Smooth muscle cell (in vitro differentiated cells): ENCODE results near the gene GTPBP2. TPM values are rescaled to one million over a fixed set of nuclear protein-coding genes. Genes with fewer than 3 reads are reported as not detected.
A peak's percentile ranks its signal among the peaks of the same experiment; 100 is the strongest.

Experiments
- DNase-seq: peaks from one replicate; lab custom pipeline; 2025; ENCODE audit not compliant: unreplicated experiment; lab: John Stamatoyannopoulos, UW
- H2AFZ ChIP-seq: fragments of 200-600 bp; sonication (generic); 2 replicates; pipeline ENCODE4 v1.6.0; 2016; ENCODE audit warnings: antibody characterized with exemption, low read depth, mild to moderate bottlenecking
- H3F3A ChIP-seq: fragments of 200-600 bp; sonication (generic); 2 replicates; pipeline ENCODE4 v1.6.0; 2017; ENCODE audit warnings: antibody characterized with exemption, low read depth
- H3K27ac ChIP-seq: fragments of 200-600 bp; sonication (generic); 2 replicates; pipeline ENCODE4 v1.5.1; 2016; ENCODE audit warnings: low read depth, mild to moderate bottlenecking
- H3K27me3 ChIP-seq: fragments of 200-600 bp; sonication (generic); 2 replicates; pipeline ENCODE4 v1.6.1; 2016; ENCODE audit warnings: low read depth, mild to moderate bottlenecking
- H3K36me3 ChIP-seq: fragments of 200-600 bp; sonication (generic); 2 replicates; pipeline ENCODE4 v1.5.1; 2016; ENCODE audit warnings: low read depth
- H3K4me1 ChIP-seq: fragments of 200-600 bp; sonication (generic); 2 replicates; pipeline ENCODE4 v1.5.1; 2016; ENCODE audit warnings: low read depth
- H3K4me2 ChIP-seq: fragments of 200-600 bp; sonication (generic); 2 replicates; pipeline ENCODE4 v1.6.0; 2016; ENCODE audit warnings: mild to moderate bottlenecking
- H3K4me3 ChIP-seq: fragments of 200-600 bp; sonication (generic); 2 replicates; pipeline ENCODE4 v1.5.1; 2016; ENCODE audit warnings: mild to moderate bottlenecking
- H3K79me2 ChIP-seq: fragments of 200-600 bp; sonication (generic); 2 replicates; pipeline ENCODE4 v1.6.0; 2016; ENCODE audit warnings: low read depth, mild to moderate bottlenecking
- H3K9ac ChIP-seq: fragments of 200-600 bp; sonication (generic); 2 replicates; pipeline ENCODE4 v1.6.0; 2016; ENCODE audit warnings: low read depth
- H3K9me3 ChIP-seq: fragments of 200-600 bp; sonication (generic); replicated peaks from 2 replicates; pipeline ENCODE4 v1.5.1; 2016; ENCODE audit warnings: low read depth
- H4K20me1 ChIP-seq: fragments of 200-600 bp; sonication (generic); 2 replicates; pipeline ENCODE4 v1.6.0; 2016; ENCODE audit warnings: low read depth
- WGBS: methylation state at CpG from one replicate; pipeline ENCODE4 v1.1.7; 2016; ENCODE audit warnings: low lambda C conversion rate; 5-methylcytosine and 5-hydroxymethylcytosine counted together
- polyA plus RNA-seq: library from polyadenylated mRNA; unstranded; fragments of >200 nt; fragmentation: Nextera tagmentation; extraction: Ambion mirVana; gene quantifications from 2 replicates; pipeline ENCODE4 v1.2.1, GENCODE V29; 2016
- total RNA-seq: library from RNA; depleted of rRNA; stranded (reverse); fragments of >200 nt; gene quantifications from 2 replicates; pipeline ENCODE4 v1.2.3, GENCODE V29; 2014
- TF ChIP-seq, protein P1 (sequence below): fragments of 200-600 bp; sonication (generic); IDR thresholded peaks from 2 replicates; pipeline ENCODE4 v1.5.1; 2017; ENCODE audit warnings: borderline replicate concordance, mild to moderate bottlenecking, antibody characterized with exemption; ENCODE audit not compliant: insufficient read depth, poor library complexity, severe bottlenecking

Gene GTPBP2, protein sequence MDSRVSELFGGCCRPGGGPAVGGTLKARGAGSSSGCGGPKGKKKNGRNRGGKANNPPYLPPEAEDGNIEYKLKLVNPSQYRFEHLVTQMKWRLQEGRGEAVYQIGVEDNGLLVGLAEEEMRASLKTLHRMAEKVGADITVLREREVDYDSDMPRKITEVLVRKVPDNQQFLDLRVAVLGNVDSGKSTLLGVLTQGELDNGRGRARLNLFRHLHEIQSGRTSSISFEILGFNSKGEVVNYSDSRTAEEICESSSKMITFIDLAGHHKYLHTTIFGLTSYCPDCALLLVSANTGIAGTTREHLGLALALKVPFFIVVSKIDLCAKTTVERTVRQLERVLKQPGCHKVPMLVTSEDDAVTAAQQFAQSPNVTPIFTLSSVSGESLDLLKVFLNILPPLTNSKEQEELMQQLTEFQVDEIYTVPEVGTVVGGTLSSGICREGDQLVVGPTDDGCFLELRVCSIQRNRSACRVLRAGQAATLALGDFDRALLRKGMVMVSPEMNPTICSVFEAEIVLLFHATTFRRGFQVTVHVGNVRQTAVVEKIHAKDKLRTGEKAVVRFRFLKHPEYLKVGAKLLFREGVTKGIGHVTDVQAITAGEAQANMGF
- total RNA-seq (53.7 and 56.0 TPM in 2 replicates), polyA plus RNA-seq (18.3 and 23.4 TPM in 2 replicates)

DNA sequence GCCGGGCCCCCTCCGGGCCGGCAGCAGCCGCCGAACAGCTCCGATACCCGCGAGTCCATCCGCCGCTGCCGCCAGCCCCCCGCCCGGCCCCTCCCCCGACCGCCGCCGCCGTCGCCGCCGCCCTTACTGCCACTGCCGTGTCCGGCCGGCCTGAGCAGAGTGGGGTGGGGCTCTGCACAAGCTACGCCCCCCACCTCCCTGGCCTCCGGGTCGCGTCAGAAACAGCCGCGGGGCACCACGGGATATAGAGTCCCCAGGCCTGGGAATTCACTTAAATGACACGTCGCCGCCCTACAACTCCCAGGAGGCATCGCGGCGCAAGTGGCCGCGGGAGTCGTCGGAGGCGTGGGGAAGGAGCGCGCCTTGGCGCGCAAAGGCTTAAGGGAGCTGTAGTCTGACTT, at the start of gene GTPBP2:
TSS of gene GTPBP2 (minus strand) at position 161 of the 401 bp plus-strand sequence. CDS start at position 59, 102 bp downstream.
- peaks cover 15% of the 10 kb centered on the region for H3F3A ChIP-seq
- under 1% methylated on average over 32 of the region's 46 CpGs for WGBS
- no peaks in the 10 kb centered on the region for H3K27me3 ChIP-seq
- TF ChIP-seq, protein P1, sequence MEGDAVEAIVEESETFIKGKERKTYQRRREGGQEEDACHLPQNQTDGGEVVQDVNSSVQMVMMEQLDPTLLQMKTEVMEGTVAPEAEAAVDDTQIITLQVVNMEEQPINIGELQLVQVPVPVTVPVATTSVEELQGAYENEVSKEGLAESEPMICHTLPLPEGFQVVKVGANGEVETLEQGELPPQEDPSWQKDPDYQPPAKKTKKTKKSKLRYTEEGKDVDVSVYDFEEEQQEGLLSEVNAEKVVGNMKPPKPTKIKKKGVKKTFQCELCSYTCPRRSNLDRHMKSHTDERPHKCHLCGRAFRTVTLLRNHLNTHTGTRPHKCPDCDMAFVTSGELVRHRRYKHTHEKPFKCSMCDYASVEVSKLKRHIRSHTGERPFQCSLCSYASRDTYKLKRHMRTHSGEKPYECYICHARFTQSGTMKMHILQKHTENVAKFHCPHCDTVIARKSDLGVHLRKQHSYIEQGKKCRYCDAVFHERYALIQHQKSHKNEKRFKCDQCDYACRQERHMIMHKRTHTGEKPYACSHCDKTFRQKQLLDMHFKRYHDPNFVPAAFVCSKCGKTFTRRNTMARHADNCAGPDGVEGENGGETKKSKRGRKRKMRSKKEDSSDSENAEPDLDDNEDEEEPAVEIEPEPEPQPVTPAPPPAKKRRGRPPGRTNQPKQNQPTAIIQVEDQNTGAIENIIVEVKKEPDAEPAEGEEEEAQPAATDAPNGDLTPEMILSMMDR = no peak
- peaks cover 27% of the 10 kb centered on the region for H3K79me2 ChIP-seq
- H3K4me2 ChIP-seq = peak within 1 kb of the TSS; percentile 90
- peak within 1 kb of the TSS; percentile 76 for H3K4me3 ChIP-seq
- H3K9ac ChIP-seq = peak within 1 kb of the TSS; percentile 94
- H4K20me1 ChIP-seq = no peaks in the 10 kb centered on the region
- peak within 1 kb of the TSS; percentile 61 for H2AFZ ChIP-seq
- H3K27ac ChIP-seq = peak within 1 kb of the TSS; percentile 95
- no peaks in the 10 kb centered on the region for H3K9me3 ChIP-seq
- H3K36me3 ChIP-seq = no peaks in the 10 kb centered on the region
- H3K4me1 ChIP-seq = peaks cover 12% of the 10 kb centered on the region
- peak; percentile 90 for DNase-seq

DNA sequence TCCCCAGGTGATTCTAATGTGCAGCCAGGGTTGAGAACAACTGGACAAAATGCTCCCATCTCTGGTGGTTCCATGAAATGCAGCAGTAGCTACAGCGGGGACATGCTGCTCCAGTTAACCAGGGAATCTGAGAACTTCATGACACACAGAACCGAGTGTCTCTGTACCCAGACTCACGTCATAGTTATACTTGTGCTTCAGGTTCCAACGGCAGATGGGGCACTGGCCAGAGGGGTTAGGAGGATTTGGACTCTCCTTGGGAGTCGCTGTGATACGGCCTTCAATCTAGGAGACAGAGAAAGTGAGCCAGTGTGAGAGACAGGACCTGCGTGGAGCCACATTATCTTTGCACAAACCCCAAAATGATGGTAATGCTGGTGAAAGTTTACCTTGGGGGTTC, 49.3 kb upstream of the GTPBP2 start:
- no peaks in the 10 kb centered on the region for H3F3A ChIP-seq
- no peak overlapping the region for H3K4me3 ChIP-seq
- TF ChIP-seq, protein P1 = no peak
- no peaks in the 10 kb centered on the region for H3K4me1 ChIP-seq
- peaks cover 49% of the 10 kb centered on the region for H4K20me1 ChIP-seq
- no peak overlapping the region for H3K9ac ChIP-seq
- 96% methylated on average over 7 of the region's 7 CpGs for WGBS
- no peaks in the 10 kb centered on the region for H3K27me3 ChIP-seq
- H3K9me3 ChIP-seq = no peaks in the 10 kb centered on the region
- peaks cover 21% of the 10 kb centered on the region for H3K79me2 ChIP-seq
- no peak for DNase-seq
- H3K4me2 ChIP-seq = no peak overlapping the region
- H3K27ac ChIP-seq = no peak overlapping the region
- H3K36me3 ChIP-seq = peaks cover 10% of the 10 kb centered on the region
- H2AFZ ChIP-seq = no peak overlapping the region

DNA sequence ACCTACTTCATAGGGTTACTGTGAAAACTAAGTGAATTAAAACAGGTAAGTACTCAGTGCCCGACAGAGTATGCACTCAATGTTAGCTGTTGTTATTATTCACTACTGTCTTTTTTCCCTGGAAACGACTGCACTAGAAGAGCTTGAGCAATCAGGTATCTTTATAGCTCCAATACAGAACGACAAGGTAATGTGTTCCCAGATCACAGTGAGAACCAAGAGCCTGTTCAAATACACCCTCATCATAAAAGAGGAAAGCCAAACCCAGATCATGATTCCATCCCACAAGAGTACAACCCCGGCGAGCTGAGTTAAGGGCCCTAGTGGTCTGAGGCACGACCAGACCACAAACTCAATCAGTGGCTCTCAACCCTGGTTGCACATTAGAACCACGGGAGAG, 48.7 kb upstream of the GTPBP2 start:
- Histone ChIP-seq H3K4me3 (no peak overlapping the region), H3K27ac (no peak overlapping the region), H3K4me1 (no peaks in the 10 kb centered on the region), H2AFZ (no peak overlapping the region), H3K4me2 (no peak overlapping the region), H3F3A (no peaks in the 10 kb centered on the region), H4K20me1 (peaks cover 43% of the 10 kb centered on the region), H3K9ac (no peak overlapping the region), H3K79me2 (peaks cover 16% of the 10 kb centered on the region), H3K9me3 (no peaks in the 10 kb centered on the region), H3K36me3 (peaks cover 10% of the 10 kb centered on the region), H3K27me3 (no peaks in the 10 kb centered on the region)
- TF ChIP-seq, protein P1 = no peak
- 95% methylated on average over 7 of the region's 7 CpGs for WGBS
- no peak for DNase-seq
